ENCODE results near the gene KSR1.

The KSR1 gene

GRCh38 chr17:27558341-27558740 is 102.1 kb downstream of the KSR1 start:
- peak; percentile 58 for DNase-seq

GRCh38 chr17:27558842-27559505 is 102.7 kb downstream of the KSR1 start:
- DNase-seq = no peak

DNA sequence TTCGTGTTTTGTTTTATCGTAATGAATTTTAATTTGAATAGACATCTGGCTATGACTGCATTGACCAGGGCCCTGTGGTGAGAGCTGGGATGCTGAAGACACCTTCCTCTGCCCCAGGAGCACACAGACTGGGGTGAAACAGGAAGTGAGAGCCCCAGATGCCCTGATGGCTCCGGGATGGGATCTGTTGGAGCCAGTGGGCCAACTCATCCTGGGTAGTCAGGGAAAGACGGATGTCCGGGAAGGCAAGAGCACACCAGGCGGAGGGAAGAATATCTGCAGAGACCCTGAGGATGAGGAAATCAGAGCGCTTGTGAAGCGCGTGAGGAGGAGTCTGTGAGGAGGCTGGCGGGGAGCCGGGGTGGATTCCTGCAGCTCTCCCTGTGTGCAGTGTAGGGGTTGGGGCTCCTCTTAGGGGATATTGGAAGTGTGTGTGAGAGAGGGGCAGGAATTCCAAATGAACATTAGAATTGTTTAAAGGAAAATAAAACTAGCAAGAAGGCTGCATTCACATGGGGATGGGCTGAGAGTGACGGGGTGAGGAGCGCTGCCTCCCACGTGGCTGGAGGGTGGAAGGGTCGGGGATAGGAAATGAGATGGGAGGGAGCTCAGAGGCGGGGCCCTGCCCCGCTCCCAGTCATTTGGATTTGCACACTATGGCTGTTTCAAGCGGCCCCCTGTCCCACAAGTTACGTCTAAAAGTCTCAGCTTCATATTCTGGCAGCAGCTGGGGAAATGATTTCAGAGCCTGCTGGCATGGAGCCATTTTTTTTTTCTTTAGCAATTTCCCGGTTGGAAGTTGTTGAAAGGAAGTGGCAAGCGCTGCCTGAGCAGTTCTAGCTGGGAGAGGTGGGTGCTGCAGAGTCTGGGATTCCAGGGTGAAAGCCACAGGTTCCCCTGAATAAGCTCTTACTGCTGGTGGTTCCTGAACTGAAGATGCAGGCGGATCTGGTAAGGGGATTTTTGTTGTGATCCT is 103.5 kb downstream of the KSR1 start:
- peak; percentile 25 for DNase-seq

- no peak for DNase-seq
Measured at GRCh38 chr17:27560668-27561067, 104.4 kb downstream of the KSR1 start.

DNA sequence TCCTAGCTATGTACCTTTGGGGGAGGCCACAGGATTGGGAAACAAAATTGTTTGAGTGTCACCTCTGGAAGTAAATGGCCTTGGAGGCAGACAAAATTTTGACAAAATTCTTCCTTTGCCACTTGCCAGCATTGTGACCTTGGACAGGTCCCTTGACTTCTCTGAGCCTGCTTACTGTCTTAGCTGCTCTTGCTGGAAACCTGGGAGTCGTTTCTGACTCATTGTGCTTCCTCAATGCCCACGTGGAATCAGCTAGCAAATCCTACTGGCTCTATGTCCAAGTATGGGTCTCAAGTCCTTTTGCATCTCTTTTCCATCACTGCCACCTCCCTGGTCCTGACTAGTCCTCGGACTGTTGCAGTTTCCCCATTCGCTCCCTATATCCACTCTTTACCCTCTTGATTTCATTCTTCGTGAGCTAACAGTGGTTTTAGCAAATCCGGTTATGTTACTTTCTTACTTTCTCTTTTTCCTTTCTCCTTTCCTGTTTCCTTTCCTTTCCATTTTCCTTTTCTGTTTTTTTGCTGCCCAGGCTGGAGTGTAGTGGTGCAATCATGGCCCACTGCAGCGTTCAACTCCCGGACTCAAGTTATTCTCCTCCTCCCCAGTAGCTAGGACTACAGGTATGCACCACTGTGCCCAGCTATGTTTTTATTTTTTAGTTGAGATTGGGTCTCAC is 106.7 kb downstream of the KSR1 start:
- no peak for DNase-seq

GRCh38 chr17:27563532-27563931 is 107.3 kb downstream of the KSR1 start:
- no peak for DNase-seq

GRCh38 chr17:27564463-27564862 is 108.2 kb downstream of the KSR1 start:
- DNase-seq = no peak

- DNase-seq = no peak
Measured at GRCh38 chr17:27565874-27566670, 109.8 kb downstream of the KSR1 start.

- peak; percentile 29 for DNase-seq
Measured at GRCh38 chr17:27566671-27567562, 110.7 kb downstream of the KSR1 start.

- DNase-seq = no peak
Measured at GRCh38 chr17:27567563-27567859, 111.3 kb downstream of the KSR1 start.

DNA sequence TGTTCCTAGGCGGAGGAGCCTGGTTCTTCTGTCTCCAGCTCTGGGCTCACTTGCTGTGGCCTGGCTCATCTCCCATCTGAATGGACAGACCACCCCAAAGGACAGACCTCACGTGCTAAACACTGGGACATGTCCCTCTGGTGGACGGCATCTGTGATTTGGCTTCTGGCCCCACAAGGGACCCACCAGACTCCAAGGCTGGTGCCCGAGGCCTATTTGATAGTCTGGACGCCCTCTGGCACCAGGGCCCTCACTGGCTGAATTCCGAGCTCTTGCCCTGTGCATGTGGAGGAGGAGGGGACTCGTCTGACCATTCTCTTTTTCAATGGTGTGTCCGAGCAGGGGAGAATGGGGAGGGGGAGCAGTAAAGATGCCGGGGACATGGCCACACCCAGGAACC is 112.0 kb downstream of the KSR1 start:
- DNase-seq = no peak

DNA sequence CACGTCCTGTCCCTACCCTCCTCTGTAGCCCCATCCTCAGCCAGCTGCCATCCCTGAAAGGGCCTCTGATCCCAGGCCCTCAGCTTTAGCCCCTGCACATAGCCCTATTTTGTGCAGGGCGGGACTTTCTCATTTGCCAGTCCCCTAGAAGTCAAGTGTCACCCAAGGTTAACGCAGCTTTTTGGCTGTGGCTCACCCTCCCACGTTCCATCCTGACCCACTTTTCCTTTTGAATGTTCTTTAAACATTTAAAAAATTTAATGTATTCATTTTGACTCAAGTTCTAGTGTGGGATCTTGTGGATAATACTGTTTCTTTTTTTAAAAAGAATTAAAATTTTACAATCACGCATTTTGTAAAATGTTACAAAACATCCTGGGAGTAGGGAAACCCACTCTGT is 112.6 kb downstream of the KSR1 start:
- DNase-seq = no peak

DNA sequence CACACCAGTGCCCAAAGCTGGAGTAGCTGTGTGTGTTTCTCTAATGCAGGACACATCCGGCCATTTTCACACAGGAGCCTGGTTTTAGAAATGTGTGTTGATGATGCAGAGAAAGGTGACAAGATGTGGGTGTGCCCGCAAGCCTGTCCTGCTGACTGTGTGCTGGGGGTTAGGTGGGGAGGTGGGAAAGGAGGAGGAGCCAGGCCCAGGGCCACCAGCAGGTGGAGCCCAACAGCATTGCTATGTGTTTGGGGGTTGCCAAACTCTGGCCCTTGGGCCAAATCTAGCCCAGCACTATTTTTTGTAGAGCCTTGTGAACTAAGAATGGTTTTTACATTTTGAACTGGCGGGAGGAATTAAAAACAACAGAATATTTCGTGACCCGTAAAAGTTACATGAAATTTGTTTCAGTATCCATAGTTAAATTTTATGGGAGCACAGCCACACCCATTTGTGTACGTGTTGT is 113.0 kb downstream of the KSR1 start:
- DNase-seq = no peak

- DNase-seq = no peak
Measured at GRCh38 chr17:27569884-27570577, 113.8 kb downstream of the KSR1 start.

DNA sequence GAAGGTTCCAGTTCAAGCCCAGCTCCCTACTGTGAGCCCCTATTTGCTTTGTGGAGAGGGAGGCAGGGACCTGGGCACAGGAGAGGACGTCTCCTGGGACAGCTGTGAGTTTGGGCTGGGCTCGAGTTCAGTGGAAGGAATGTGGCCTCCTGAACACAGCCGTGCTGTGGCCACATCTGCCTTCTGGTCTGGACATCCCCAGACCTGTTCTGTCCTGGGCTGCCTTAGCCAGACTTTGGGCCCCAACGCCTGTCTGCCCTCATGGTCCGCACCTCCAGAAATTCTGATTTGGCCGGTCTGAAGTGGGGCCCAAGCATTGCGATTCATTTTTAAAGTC is 114.3 kb downstream of the KSR1 start:
- no peak for DNase-seq

DNA sequence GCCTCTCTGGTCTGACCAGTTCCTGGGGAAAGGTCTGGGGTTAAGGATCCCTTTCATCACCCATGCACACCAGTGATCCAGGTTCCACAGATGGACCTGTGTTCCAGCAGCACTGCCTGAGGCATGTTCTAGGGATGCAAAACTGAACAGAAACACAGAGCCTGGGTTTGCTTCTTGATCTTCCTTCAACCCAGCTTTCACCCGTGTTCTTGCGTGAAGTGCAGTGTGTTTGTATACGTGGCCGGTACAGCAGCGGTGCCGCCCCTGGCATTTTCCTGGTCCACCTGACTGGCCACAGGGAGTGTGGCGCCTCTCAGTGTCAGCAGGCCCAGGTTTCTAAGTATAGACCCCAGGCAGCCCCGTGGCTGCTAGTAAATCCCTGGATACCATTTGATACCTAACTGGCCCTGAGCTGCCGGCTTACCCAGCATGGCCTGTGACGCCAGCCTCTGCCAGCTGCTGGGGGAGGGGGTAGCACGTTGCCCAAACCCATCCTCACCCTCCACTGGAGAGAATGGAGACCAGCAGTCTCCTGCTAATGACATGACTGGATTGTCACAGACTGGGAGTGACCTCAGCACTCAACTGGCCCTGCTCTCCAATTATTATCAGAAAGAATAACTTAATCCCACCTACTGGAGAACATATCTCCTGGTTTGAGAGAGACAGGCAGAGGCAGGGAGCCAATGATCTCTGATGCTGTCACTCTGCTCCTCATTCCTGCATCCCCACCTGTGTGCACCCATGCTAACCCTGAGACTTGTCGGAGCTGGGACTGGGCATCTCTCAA is 115.5 kb downstream of the KSR1 start:
- no peak for DNase-seq

DNA sequence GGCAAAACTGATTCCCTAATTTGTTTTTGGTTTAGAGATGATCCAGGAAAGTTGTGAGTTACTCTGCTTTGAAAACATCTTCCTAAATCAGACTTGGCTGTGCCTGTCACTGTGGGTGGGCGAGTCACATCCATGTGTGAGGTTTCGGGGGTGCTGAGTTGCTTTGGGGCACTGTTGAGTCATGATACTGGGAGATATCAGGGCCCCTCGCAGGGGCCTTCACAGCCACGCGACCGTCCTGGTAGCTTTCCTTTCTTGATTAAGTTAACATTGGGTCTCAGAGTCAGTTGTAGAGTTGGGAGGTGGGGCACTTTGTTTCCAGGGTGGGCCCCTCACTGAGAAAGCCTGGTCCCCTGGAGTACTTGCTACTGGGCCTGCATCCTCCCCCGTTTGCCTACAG is 116.4 kb downstream of the KSR1 start:
- DNase-seq = no peak

DNA sequence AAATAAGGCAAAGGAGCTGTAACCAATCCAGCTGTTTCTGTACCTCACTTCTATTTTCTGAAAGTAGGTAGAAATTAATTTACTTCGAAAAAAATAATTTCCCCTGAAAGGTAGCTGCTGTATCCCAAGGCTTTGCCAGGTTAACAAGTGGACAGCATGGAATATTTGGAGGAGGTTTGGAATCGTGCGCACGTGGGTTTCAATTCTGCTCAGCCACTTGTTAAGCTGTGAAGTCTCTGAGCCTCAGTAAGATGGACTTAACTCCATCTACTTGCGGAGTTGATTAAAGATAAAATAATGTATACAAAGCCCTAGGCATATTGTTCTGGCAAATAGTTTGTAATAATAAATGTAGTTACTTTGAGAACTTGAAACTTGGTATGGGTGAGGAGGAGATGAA is 117.3 kb downstream of the KSR1 start:
- DNase-seq = no peak

DNA sequence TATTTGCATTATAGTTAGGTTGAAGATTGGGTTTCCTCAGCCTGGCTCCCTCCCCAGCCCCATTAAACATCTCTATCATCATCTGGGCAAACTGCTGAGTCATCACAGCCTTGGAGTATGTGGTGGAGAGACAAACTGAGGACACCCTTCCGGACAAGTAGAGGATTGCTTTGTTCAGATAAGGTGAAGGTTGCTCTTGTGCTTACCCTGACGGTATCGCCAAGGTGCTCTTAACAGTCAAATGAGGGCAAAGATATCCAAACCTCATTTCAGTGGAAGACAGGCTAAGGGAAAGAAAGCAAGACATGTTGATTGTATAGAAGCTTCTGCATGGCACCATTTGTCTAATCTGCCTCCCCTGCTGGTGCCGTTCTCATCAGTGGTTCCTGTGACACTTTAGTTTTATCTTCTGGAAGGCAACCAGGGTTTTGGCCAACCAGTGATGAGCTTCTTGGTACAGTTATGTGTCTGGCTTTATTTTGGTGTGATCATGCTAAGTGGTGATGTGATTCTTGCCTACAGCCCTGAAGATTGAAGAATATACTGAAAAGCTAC is 117.8 kb downstream of the KSR1 start:
- DNase-seq = peak; percentile 37
